HEK293T (cell line): ENCODE results near the gene ZIM2.

ENCODE experiments used
- CTCF ChIA-PET: fragments of 350-600 bp; formaldehyde crosslinking; extraction: SDS; loops from one replicate; lab custom pipeline; 2021; ENCODE audit warnings: antibody characterized with exemption, inconsistent platforms; lab: Yijun Ruan, JAX
- POLR2A ChIA-PET: fragments of 350-600 bp; formaldehyde crosslinking; extraction: SDS; loops from one replicate; lab custom pipeline; 2020; ENCODE audit warnings: antibody characterized with exemption, inconsistent platforms; lab: Yijun Ruan, JAX
- DNase-seq: peaks from one replicate; pipeline ENCODE4 v3.0.0; 2012; ENCODE audit warnings: mixed read lengths; ENCODE audit errors: extremely low spot score
- ARNT ChIP-seq: fragments of 450-650 bp; IDR thresholded peaks from 2 replicates; pipeline ENCODE4 v1.6.1; 2017; ENCODE audit warnings: mild to moderate bottlenecking
- BHLHE40 ChIP-seq: fragments of 450-650 bp; IDR thresholded peaks from 2 replicates; pipeline ENCODE4 v1.6.1; 2016; ENCODE audit warnings: mild to moderate bottlenecking, moderate library complexity, borderline replicate concordance
- CTBP1 ChIP-seq: fragments of 450-650 bp; IDR thresholded peaks from 2 replicates; pipeline ENCODE4 v1.6.1; 2016; ENCODE audit warnings: borderline replicate concordance
- ELF4 ChIP-seq: fragments of 450-650 bp; IDR thresholded peaks from 2 replicates; pipeline ENCODE4 v1.6.1; 2017; ENCODE audit warnings: antibody characterized with exemption
- FOXA1 ChIP-seq: fragments of 450-650 bp; IDR thresholded peaks from 2 replicates; pipeline ENCODE4 v1.6.1; 2016; ENCODE audit warnings: mild to moderate bottlenecking
- FOXK2 ChIP-seq: fragments of 450-650 bp; IDR thresholded peaks from 2 replicates; pipeline ENCODE4 v1.6.1; 2016; ENCODE audit warnings: mild to moderate bottlenecking
- FOXM1 ChIP-seq: fragments of 450-650 bp; IDR thresholded peaks from 2 replicates; pipeline ENCODE4 v1.6.1; 2017; ENCODE audit warnings: mild to moderate bottlenecking, borderline replicate concordance
- HDGF ChIP-seq: fragments of 450-650 bp; IDR thresholded peaks from 2 replicates; pipeline ENCODE4 v1.6.1; 2017; ENCODE audit warnings: antibody characterized with exemption, borderline replicate concordance
- L3MBTL2 ChIP-seq: fragments of 450-650 bp; conservative IDR thresholded peaks from 2 replicates; pipeline ENCODE4 v1.6.1; 2016; ENCODE audit warnings: mild to moderate bottlenecking
- LEF1 ChIP-seq: fragments of 450-650 bp; IDR thresholded peaks from 2 replicates; pipeline ENCODE4 v1.6.1; 2017; ENCODE audit warnings: mild to moderate bottlenecking, borderline replicate concordance
- NFRKB ChIP-seq: fragments of 450-650 bp; IDR thresholded peaks from 2 replicates; pipeline ENCODE4 v1.6.1; 2016; ENCODE audit warnings: mild to moderate bottlenecking, moderate library complexity
- PKNOX1 ChIP-seq: fragments of 450-650 bp; IDR thresholded peaks from 2 replicates; pipeline ENCODE4 v1.6.1; 2016
- SP1 ChIP-seq: fragments of 450-650 bp; IDR thresholded peaks from 2 replicates; pipeline ENCODE4 v1.6.1; 2017
- SUZ12 ChIP-seq: fragments of 450-650 bp; IDR thresholded peaks from 2 replicates; pipeline ENCODE4 v1.6.1; 2016; ENCODE audit warnings: mild to moderate bottlenecking
- TARDBP ChIP-seq: fragments of 450-650 bp; IDR thresholded peaks from 2 replicates; pipeline ENCODE4 v1.6.1; 2016
- ZNF384 ChIP-seq: fragments of 450-650 bp; IDR thresholded peaks from 2 replicates; pipeline ENCODE4 v1.6.1; 2016

The ZIM2 gene

GRCh38 chr19:56834564-56835375 is 5.8 kb downstream of the ZIM2 start:
- CTCF ChIA-PET = no interaction called here
- no peak for DNase-seq
- POLR2A ChIA-PET = no interaction called here
- no peak for TF ChIP-seq SUZ12
- TF ChIP-seq FOXK2 = no peak
- no peak for TF ChIP-seq LEF1
- no peak for TF ChIP-seq SP1
- TF ChIP-seq BHLHE40 = no peak
- no peak for TF ChIP-seq ARNT
- no peak for TF ChIP-seq FOXM1
- TF ChIP-seq CTBP1 = no peak
- no peak for TF ChIP-seq ZNF384
- TF ChIP-seq NFRKB = no peak

- CTCF ChIA-PET = no interaction called here
Measured at GRCh38 chr19:56832352-56832928, 8.1 kb downstream of the ZIM2 start.

GRCh38 chr19:56831255-56831654 is 9.3 kb downstream of the ZIM2 start:
- TF ChIP-seq ARNT = no peak
- DNase-seq = no peak
- POLR2A ChIA-PET = no interaction called here
- CTCF ChIA-PET = interaction anchor here (0.7 kb wide), 1 partner anchor 268 kb away, joined by 3 read pairs; no protein-coding TSS in a partner anchor

More at GRCh38 chr19:56832352-56832928, 8.1 kb downstream of the ZIM2 start:
- DNase-seq = no peak
- POLR2A ChIA-PET = no interaction called here
- TF ChIP-seq NFRKB (no peak), ZNF384 (no peak), ELF4 (no peak), LEF1 (no peak), FOXK2 (no peak), CTBP1 (no peak), TARDBP (no peak), L3MBTL2 (no peak), FOXA1 (no peak), SP1 (no peak), BHLHE40 (no peak), SUZ12 (no peak), PKNOX1 (no peak), ARNT (no peak), FOXM1 (no peak), HDGF (no peak)

GRCh38 chr19:56829596-56829995 is 10.9 kb downstream of the ZIM2 start:
- ChIA-PET POLR2A (no interaction called here), CTCF (no interaction called here)
- DNase-seq = no peak
- TF ChIP-seq BHLHE40 (no peak), PKNOX1 (no peak), TARDBP (no peak), FOXA1 (no peak), NFRKB (no peak), FOXM1 (no peak), HDGF (no peak), FOXK2 (no peak), ZNF384 (no peak), ELF4 (no peak), LEF1 (no peak), SP1 (no peak), L3MBTL2 (no peak), CTBP1 (no peak), SUZ12 (no peak), ARNT (no peak)

GRCh38 chr19:56827708-56828107 is 12.8 kb downstream of the ZIM2 start:
- TF ChIP-seq CTBP1 (no peak), BHLHE40 (no peak), ELF4 (no peak), ZNF384 (no peak), FOXM1 (no peak), SUZ12 (no peak), NFRKB (no peak)
- ChIA-PET POLR2A (no interaction called here), CTCF (no interaction called here)
- no peak for DNase-seq

GRCh38 chr19:56823956-56824355 is 16.6 kb downstream of the ZIM2 start:
- TF ChIP-seq BHLHE40 (no peak), CTBP1 (no peak), HDGF (no peak), ZNF384 (no peak), L3MBTL2 (no peak), ELF4 (no peak), ARNT (no peak), NFRKB (no peak), FOXA1 (no peak), PKNOX1 (no peak), SUZ12 (no peak), TARDBP (no peak)
- ChIA-PET CTCF (no interaction called here), POLR2A (no interaction called here)
- no peak for DNase-seq

GRCh38 chr19:56823417-56823816 is 17.1 kb downstream of the ZIM2 start:
- DNase-seq = no peak
- TF ChIP-seq NFRKB = no peak
- ChIA-PET CTCF (no interaction called here), POLR2A (no interaction called here)
